ENCODE results near the gene ANO3. TPM values are rescaled to one million over a fixed set of nuclear protein-coding genes. Genes with fewer than 3 reads are reported as not detected.

ANO3 gene
- total and polyA plus RNA-seq, 2 of the 4 experiments (the other 2 are of a cell fraction), result 0.02 to 0.18 TPM

GRCh38 chr11:26510164-26510563, 178.2 kb downstream of the ANO3 start:
- dilution Hi-C loops (cut with HindIII; ENCODE audit: low sequenced_read_pairs, unreplicated experiment) (no loop called here), intact Hi-C loops (cut with micrococcal nuclease) (no loop called here), in situ Hi-C loops (cut with MboI; ENCODE audit: low sequenced_read_pairs) (no loop called here)
- Histone ChIP-seq H4K5ac (ENCODE audit: low read depth, low read length) (no peak overlapping the region), H3K9me1 (ENCODE audit: insufficient read depth, low read length) (no peaks in the 10 kb centered on the region), H2BK20ac (ENCODE audit: low read depth, low read length) (no peak overlapping the region), H3K27ac (ENCODE audit: insufficient read depth, low read length) (no peak overlapping the region), H3K18ac (ENCODE audit: low read depth, low read length) (no peak overlapping the region), H3K4me2 (ENCODE audit: low read depth, low read length) (no peak overlapping the region), H3K4me3 (ENCODE audit: insufficient read depth, low read depth, low read length) (no peak overlapping the region), H2AK5ac (ENCODE audit: low read depth, low read length) (no peak overlapping the region), H3K4me1 (ENCODE audit: control insufficient read depth, insufficient read depth, low read length) (no peaks in the 10 kb centered on the region), H2BK5ac (ENCODE audit: low read depth, low read length, poor library complexity, severe bottlenecking) (no peak overlapping the region), H2BK120ac (ENCODE audit: low read depth, low read length) (no peak overlapping the region), H2BK15ac (ENCODE audit: low read depth, low read length) (no peak overlapping the region), H3K9ac (ENCODE audit: low read depth, low read length) (no peak overlapping the region), H3K56ac (ENCODE audit: extremely low read depth, insufficient read depth, low read length) (no peak overlapping the region), H4K20me1 (ENCODE audit: insufficient read depth, low read length) (no peaks in the 10 kb centered on the region), H3K4ac (ENCODE audit: low read depth, low read length) (no peak overlapping the region), H3K27me3 (ENCODE audit: control insufficient read depth, insufficient read depth, low read length) (no peaks in the 10 kb centered on the region), H2AK9ac (replicated peaks; ENCODE audit: low read depth, low read length, poor library complexity) (no peak overlapping the region), H3K14ac (replicated peaks; ENCODE audit: low read depth, low read length) (no peak overlapping the region), H3K9me3 (ENCODE audit: control insufficient read depth, insufficient read depth, low read length) (no peaks in the 10 kb centered on the region), H3K36me3 (ENCODE audit: control insufficient read depth, insufficient read depth, low read length) (no peaks in the 10 kb centered on the region), H3K79me1 (ENCODE audit: low read depth in 1 of 2, low read length in 2 of 2) (no peaks in the 10 kb centered on the region), H4K8ac (ENCODE audit: low read depth in 2 of 2, low read length in 2 of 2) (no peak overlapping the region), H3K23ac (ENCODE audit: low read depth, low read length) (no peak overlapping the region), H2AFZ (replicated peaks; ENCODE audit: low read length, poor library complexity) (no peak overlapping the region), H4K91ac (ENCODE audit: insufficient read depth, low read depth, low read length) (no peak overlapping the region)
- WGBS, 2 experiments (ENCODE audit: extremely low coverage in 2 of 2, insufficient read length in 1 of 2), result no CpG with 5 or more reads among the region's 2 CpGs
- ChIA-PET CTCF (no interaction called here), POLR2A (ENCODE audit: unreplicated experiment) (no interaction called here)
- ATAC-seq (ENCODE audit: low read depth) (no peak), DNase-seq (no peak)
- BruUV-seq (replicated peaks), result no TSS peak
- TF ChIP-seq RCOR1 (IDR thresholded peaks at IDR 0.05; ENCODE audit: insufficient replicate concordance, low read length) (no peak), USF2 (IDR thresholded peaks at IDR 0.05; ENCODE audit: low read depth, low read length) (no peak), CEBPB (IDR thresholded peaks at IDR 0.05; ENCODE audit: low read depth, low read length) (no peak), NFE2L2 (IDR thresholded peaks at IDR 0.05; ENCODE audit: low read depth, low read length) (no peak), MAFK (IDR thresholded peaks at IDR 0.05; ENCODE audit: low read depth, low read length) (no peak), CHD1 (IDR thresholded peaks at IDR 0.05; ENCODE audit: low read depth, low read length) (no peak), SMC3 (IDR thresholded peaks at IDR 0.05; ENCODE audit: low read depth, low read length) (no peak), POLR2A (IDR thresholded peaks at IDR 0.05; ENCODE audit: low read depth, low read length) (no peak), CTCF (conservative IDR thresholded peaks at IDR 0.05; ENCODE audit: low read depth, low read length) (no peak), ELK1 (IDR thresholded peaks at IDR 0.05; ENCODE audit: borderline replicate concordance, low read depth, low read length) (no peak), FOS (IDR thresholded peaks at IDR 0.05; ENCODE audit: low read depth, low read length) (no peak), MXI1 (IDR thresholded peaks at IDR 0.05; ENCODE audit: borderline replicate concordance, low read depth, low read length) (no peak)
